ENCODE measurements around the gene ADAM12. TPM values are rescaled to one million over a fixed set of nuclear protein-coding genes. Genes with fewer than 3 reads are reported as not detected.

ADAM12 gene
- total RNA-seq, 1 donor from 2014 or later = 41.7 TPM

GRCh38 chr10:126153711-126154628, 234.3 kb downstream of the ADAM12 start:
- Mint-ChIP-seq H3K9me3 (ENCODE audit: unreplicated experiment) (peaks cover 12% of the 10 kb centered on the region), H3K4me3 (ENCODE audit: unreplicated experiment) (no peak overlapping the region), H3K27ac (ENCODE audit: unreplicated experiment) (peak overlapping the region; percentile 68), H3K27me3 (ENCODE audit: unreplicated experiment) (no peaks in the 10 kb centered on the region), H3K4me1 (ENCODE audit: unreplicated experiment) (peaks cover 31% of the 10 kb centered on the region), H3K36me3 (ENCODE audit: unreplicated experiment) (peaks cover 10% of the 10 kb centered on the region)
- TF ChIP-seq, protein P1, sequence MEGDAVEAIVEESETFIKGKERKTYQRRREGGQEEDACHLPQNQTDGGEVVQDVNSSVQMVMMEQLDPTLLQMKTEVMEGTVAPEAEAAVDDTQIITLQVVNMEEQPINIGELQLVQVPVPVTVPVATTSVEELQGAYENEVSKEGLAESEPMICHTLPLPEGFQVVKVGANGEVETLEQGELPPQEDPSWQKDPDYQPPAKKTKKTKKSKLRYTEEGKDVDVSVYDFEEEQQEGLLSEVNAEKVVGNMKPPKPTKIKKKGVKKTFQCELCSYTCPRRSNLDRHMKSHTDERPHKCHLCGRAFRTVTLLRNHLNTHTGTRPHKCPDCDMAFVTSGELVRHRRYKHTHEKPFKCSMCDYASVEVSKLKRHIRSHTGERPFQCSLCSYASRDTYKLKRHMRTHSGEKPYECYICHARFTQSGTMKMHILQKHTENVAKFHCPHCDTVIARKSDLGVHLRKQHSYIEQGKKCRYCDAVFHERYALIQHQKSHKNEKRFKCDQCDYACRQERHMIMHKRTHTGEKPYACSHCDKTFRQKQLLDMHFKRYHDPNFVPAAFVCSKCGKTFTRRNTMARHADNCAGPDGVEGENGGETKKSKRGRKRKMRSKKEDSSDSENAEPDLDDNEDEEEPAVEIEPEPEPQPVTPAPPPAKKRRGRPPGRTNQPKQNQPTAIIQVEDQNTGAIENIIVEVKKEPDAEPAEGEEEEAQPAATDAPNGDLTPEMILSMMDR (IDR thresholded peaks at IDR 0.05) = no peak
- DNase-seq (ENCODE audit: extremely low spot score, unreplicated experiment) = peak; percentile 46

DNA sequence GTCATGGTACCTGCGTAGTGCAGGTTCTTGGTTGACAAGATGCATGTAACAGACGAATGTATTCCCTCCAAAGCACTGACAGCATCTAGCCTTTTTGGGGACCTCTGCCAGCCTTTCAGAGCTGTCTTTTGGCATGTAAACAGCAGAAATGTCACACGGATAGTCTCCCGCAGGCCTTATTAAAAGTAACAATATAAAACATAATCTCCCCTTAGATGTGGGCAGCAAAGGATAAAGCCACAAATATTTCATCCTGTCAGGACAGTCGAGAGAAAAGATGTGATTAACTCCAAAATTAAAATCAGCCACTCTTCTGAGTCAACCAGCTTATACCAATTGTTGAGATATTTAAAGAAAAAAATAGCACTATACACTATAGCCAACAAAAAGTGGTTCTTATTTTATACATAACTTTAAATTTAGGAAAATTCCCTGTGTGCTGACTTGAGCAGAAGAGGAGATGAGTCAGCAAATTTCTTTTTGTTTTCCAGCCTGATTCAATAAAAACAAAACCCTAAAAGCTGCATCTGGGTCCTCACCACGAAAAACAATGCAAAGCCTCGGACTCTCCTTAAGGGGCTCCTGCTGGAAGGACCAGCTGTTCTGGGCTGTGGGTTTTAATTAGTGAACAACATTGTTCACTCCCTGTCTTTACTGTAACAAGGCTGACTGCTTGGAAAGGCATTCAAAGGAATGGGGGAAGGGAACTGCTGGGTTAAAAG, 240.2 kb downstream of the ADAM12 start:
- Mint-ChIP-seq H3K27ac (ENCODE audit: unreplicated experiment) (no peak overlapping the region), H3K36me3 (ENCODE audit: unreplicated experiment) (peaks cover 10% of the 10 kb centered on the region), H3K27me3 (ENCODE audit: unreplicated experiment) (no peaks in the 10 kb centered on the region), H3K4me3 (ENCODE audit: unreplicated experiment) (no peak overlapping the region), H3K9me3 (ENCODE audit: unreplicated experiment) (peaks cover 12% of the 10 kb centered on the region), H3K4me1 (ENCODE audit: unreplicated experiment) (peaks cover 2% of the 10 kb centered on the region)
- TF ChIP-seq, protein P1 (IDR thresholded peaks at IDR 0.05) = no peak
- peak; percentile 34 for DNase-seq (ENCODE audit: extremely low spot score, unreplicated experiment)

DNA sequence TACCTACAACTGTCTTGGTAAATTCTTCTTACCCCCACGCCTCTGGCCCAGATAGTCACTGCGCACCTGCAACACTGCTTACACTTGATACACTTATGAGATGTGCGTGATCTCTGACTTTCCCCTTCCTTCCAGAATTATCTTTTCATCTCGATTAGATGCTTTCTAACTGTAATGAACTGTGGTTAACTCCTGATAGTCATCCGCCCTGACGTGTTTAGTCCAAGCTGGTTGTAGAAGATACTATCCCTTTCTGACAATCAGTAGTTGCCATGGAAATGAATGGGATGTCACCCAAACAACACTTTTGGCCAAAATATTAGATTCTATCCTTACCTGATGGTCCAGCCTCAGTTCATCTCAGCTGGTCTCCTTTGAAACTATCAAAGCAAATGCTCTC, 241.5 kb downstream of the ADAM12 start:
- H3K27me3 Mint-ChIP-seq (ENCODE audit: unreplicated experiment) = no peaks in the 10 kb centered on the region
- DNase-seq (ENCODE audit: extremely low spot score, unreplicated experiment) = no peak
- H3K27ac Mint-ChIP-seq (ENCODE audit: unreplicated experiment) = no peak overlapping the region
- TF ChIP-seq, protein P1 (IDR thresholded peaks at IDR 0.05) = no peak
- no peak overlapping the region for H3K4me3 Mint-ChIP-seq (ENCODE audit: unreplicated experiment)
- H3K4me1 Mint-ChIP-seq (ENCODE audit: unreplicated experiment) = peaks cover 2% of the 10 kb centered on the region
- H3K9me3 Mint-ChIP-seq (ENCODE audit: unreplicated experiment) = peaks cover 12% of the 10 kb centered on the region
- H3K36me3 Mint-ChIP-seq (ENCODE audit: unreplicated experiment) = peaks cover 8% of the 10 kb centered on the region

- Mint-ChIP-seq H3K27ac (ENCODE audit: unreplicated experiment) (no peak overlapping the region), H3K27me3 (ENCODE audit: unreplicated experiment) (no peaks in the 10 kb centered on the region), H3K4me3 (ENCODE audit: unreplicated experiment) (no peak overlapping the region), H3K36me3 (ENCODE audit: unreplicated experiment) (peaks cover 2% of the 10 kb centered on the region), H3K4me1 (ENCODE audit: unreplicated experiment) (no peaks in the 10 kb centered on the region), H3K9me3 (ENCODE audit: unreplicated experiment) (no peaks in the 10 kb centered on the region)
- TF ChIP-seq, protein P1 (IDR thresholded peaks at IDR 0.05) = no peak
- no peak for DNase-seq (ENCODE audit: extremely low spot score, unreplicated experiment)
These were observed 245.2 kb downstream of the ADAM12 start for GRCh38 chr10:126143117-126143516.

DNA sequence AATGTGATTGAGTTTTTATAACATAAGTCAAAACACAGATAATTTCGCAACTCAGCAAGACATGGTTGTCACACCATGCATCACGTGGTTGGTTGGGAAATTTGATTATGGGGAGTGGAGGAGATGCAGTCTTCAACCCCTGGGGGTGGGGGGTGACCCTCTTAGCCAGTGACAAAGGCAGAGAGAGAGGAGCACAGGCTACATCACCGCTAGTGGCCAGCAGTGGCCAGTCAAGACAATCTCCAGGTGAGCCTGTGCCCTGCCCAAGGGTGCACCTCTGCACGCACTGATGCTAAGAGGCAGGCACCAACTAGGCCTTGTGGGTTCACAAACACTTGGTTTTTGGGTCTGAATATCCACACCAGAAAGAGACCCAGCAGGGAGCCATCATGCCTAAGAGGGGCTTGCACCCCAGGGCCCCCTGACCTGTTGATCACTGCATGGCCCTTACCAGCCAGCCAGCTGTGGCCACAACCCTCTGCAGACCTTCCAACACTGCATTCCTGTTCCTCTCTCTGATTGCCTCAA, 247.5 kb downstream of the ADAM12 start:
- no peak overlapping the region for H3K4me3 Mint-ChIP-seq (ENCODE audit: unreplicated experiment)

More for the DNA sequence above, 247.5 kb downstream of the ADAM12 start:
- DNase-seq (ENCODE audit: extremely low spot score, unreplicated experiment) = no peak
- Mint-ChIP-seq H3K4me1 (ENCODE audit: unreplicated experiment) (no peaks in the 10 kb centered on the region), H3K27ac (ENCODE audit: unreplicated experiment) (no peak overlapping the region), H3K9me3 (ENCODE audit: unreplicated experiment) (no peaks in the 10 kb centered on the region), H3K27me3 (ENCODE audit: unreplicated experiment) (no peaks in the 10 kb centered on the region), H3K36me3 (ENCODE audit: unreplicated experiment) (peaks cover 2% of the 10 kb centered on the region)
- TF ChIP-seq, protein P1 (IDR thresholded peaks at IDR 0.05) = no peak

Measured in osteocyte (in vitro differentiated cells).